Central memory CD4-positive, alpha-beta T cell (primary cell): Measurements from ENCODE around the gene RDX.
"Not testable (repeated sequence)": the region's sequence is repeated elsewhere in the genome, so short reads cannot be mapped to it uniquely, and the experiment has no call there.

Source experiments
- DNase-seq: peaks from one replicate; pipeline ENCODE4 v3.0.0; 2022

RDX gene

GRCh38 chr11:110199184-110199981 lies 97.0 kb downstream of the RDX start:
- no peak for DNase-seq

GRCh38 chr11:110198031-110198729 lies 98.2 kb downstream of the RDX start:
- DNase-seq, result no peak

- DNase-seq, result no peak
Observed at GRCh38 chr11:110196884-110197420, 99.5 kb downstream of the RDX start.

GRCh38 chr11:110196241-110196754 lies 100.1 kb downstream of the RDX start:
- no peak for DNase-seq

- DNase-seq, result not testable (repeated sequence)
Observed at GRCh38 chr11:110194211-110194766, 102.1 kb downstream of the RDX start.

GRCh38 chr11:110192604-110193282 lies 103.7 kb downstream of the RDX start:
- DNase-seq, result peak; percentile 19

- no peak for DNase-seq
Observed at GRCh38 chr11:110190885-110191284, 105.5 kb downstream of the RDX start.

GRCh38 chr11:110187731-110188130 lies 108.7 kb downstream of the RDX start:
- no peak for DNase-seq

GRCh38 chr11:110186867-110187266 lies 109.5 kb downstream of the RDX start:
- DNase-seq, result no peak

- no peak for DNase-seq
Observed at GRCh38 chr11:110186456-110186855, 110.0 kb downstream of the RDX start.

- DNase-seq, result no peak
Observed at GRCh38 chr11:110185599-110185998, 110.8 kb downstream of the RDX start.

GRCh38 chr11:110185121-110185591 lies 111.3 kb downstream of the RDX start:
- no peak for DNase-seq

- no peak for DNase-seq
Observed at GRCh38 chr11:110184456-110184855, 112.0 kb downstream of the RDX start.

- no peak for DNase-seq
Observed at GRCh38 chr11:110182886-110183285, 113.5 kb downstream of the RDX start.

- no peak for DNase-seq
Observed at GRCh38 chr11:110179064-110179463, 117.3 kb downstream of the RDX start.

- DNase-seq, result no peak
Observed at GRCh38 chr11:110177086-110177456, 119.3 kb downstream of the RDX start.

- no peak for DNase-seq
Observed at GRCh38 chr11:110176366-110177085, 119.9 kb downstream of the RDX start.

- no peak for DNase-seq
Observed at GRCh38 chr11:110174645-110175310, 121.6 kb downstream of the RDX start.

- peak; percentile 30 for DNase-seq
Observed at GRCh38 chr11:110173811-110174644, 122.4 kb downstream of the RDX start.

- no peak for DNase-seq
Observed at GRCh38 chr11:110172468-110173065, 123.8 kb downstream of the RDX start.
